CD4-positive, alpha-beta memory T cell (primary cell): Measurements from ENCODE around the gene RAP1A. TPM values are rescaled to one million over a fixed set of nuclear protein-coding genes. Genes with fewer than 3 reads are reported as not detected.

Source experiments
- CTCF ChIA-PET: fragments of 350-600 bp; sonication (Branson Sonifier 250); formaldehyde crosslinking; loops from one replicate; lab custom pipeline; 2021; ENCODE audit warnings: inconsistent platforms; ENCODE audit not compliant: partially characterized antibody; lab: Charles Lee
- POLR2A ChIA-PET: fragments of 350-600 bp; sonication (Branson Sonifier 250); formaldehyde crosslinking; loops from one replicate; lab custom pipeline; 2021; ENCODE audit not compliant: partially characterized antibody; lab: Charles Lee
- DNase-seq, 5 donors: peaks; one replicate each; pipeline versions ENCODE4 v3.0.0 to v3.0.0-alpha.2; 2020 to 2022; ENCODE audit warnings: mixed read lengths in 1 of 5
- H3K27ac ChIP-seq: one replicate; pipeline ENCODE4 v1.7.0; 2013; ENCODE audit warnings: low read depth, low read length
- H3K27me3 ChIP-seq: 2 replicates; pipeline ENCODE4 v1.7.0; 2013; ENCODE audit warnings: mild to moderate bottlenecking, low read length, moderate library complexity; ENCODE audit not compliant: insufficient read depth
- H3K36me3 ChIP-seq: 2 replicates; pipeline ENCODE4 v1.7.0; 2013; ENCODE audit warnings: mild to moderate bottlenecking, low read length, moderate library complexity; ENCODE audit not compliant: insufficient read depth
- H3K4me1 ChIP-seq: 2 replicates; pipeline ENCODE4 v1.7.0; 2013; ENCODE audit warnings: mild to moderate bottlenecking, low read length, moderate library complexity; ENCODE audit not compliant: insufficient read depth
- H3K4me3 ChIP-seq, 2 donors: one replicate each; pipeline ENCODE4 v1.7.0; 2013; ENCODE audit warnings: low read length in 2 of 2, mild to moderate bottlenecking in 1 of 2
- H3K9me3 ChIP-seq, 2 donors: one replicate each; pipeline ENCODE4 v1.7.0; 2013; ENCODE audit warnings: low read length in 2 of 2, control low read depth in 1 of 2; ENCODE audit not compliant: control insufficient read depth in 1 of 2
- H3K27ac Mint-ChIP-seq, 7 donors: one replicate each; pipeline ENCODE4 v1.8.0; 2020 to 2021; ENCODE audit warnings: mixed read lengths in 7 of 7, mild to moderate bottlenecking in 6 of 7, inconsistent platforms in 3 of 7, moderate library complexity in 3 of 7
- H3K27me3 Mint-ChIP-seq, 2 donors: one replicate each; pipeline ENCODE4 v1.8.0; 2020 to 2021; ENCODE audit warnings: mixed read lengths in 2 of 2
- H3K36me3 Mint-ChIP-seq, 2 donors: one replicate each; pipeline ENCODE4 v1.8.0; 2020 to 2021; ENCODE audit warnings: mixed read lengths in 2 of 2, inconsistent platforms in 1 of 2, mild to moderate bottlenecking in 1 of 2
- H3K4me1 Mint-ChIP-seq, 4 donors: one replicate each; pipeline ENCODE4 v1.8.0; 2020 to 2021; ENCODE audit warnings: mixed read lengths in 4 of 4, mild to moderate bottlenecking in 1 of 4
- H3K4me3 Mint-ChIP-seq, 8 donors: one replicate each; pipeline ENCODE4 v1.8.0; 2020 to 2021; ENCODE audit warnings: mixed read lengths in 8 of 8, mild to moderate bottlenecking in 7 of 8, moderate library complexity in 6 of 8, inconsistent platforms in 3 of 8
- H3K9me3 Mint-ChIP-seq, 8 donors: one replicate each; pipeline ENCODE4 v1.8.0; 2020 to 2021; ENCODE audit warnings: mixed read lengths in 8 of 8, mild to moderate bottlenecking in 5 of 8, inconsistent platforms in 3 of 8, moderate library complexity in 1 of 8
- intact Hi-C: fragments of 100-400 bp; cut with micrococcal nuclease; formaldehyde crosslinking; loops from one replicate; pipeline ENCODE4 v1.15.1; 2023
- polyA plus RNA-seq, 2 donors: library from polyadenylated mRNA; unstranded; fragments of 300-500 nt; fragmentation: Illumina TruSeq; gene quantifications; one replicate each; pipeline ENCODE4 v1.2.3, GENCODE V29; 2021
- total RNA-seq, 2 experiments: library from RNA; stranded (reverse); gene quantifications; one replicate each; pipeline ENCODE4 v1.2.3, GENCODE V29; 2021

Gene RAP1A
- total RNA-seq (100 to 1,000 TPM; 130 to 134 TPM), polyA plus RNA-seq (10 to 100 TPM; 67.2 to 85.7 TPM)

DNA sequence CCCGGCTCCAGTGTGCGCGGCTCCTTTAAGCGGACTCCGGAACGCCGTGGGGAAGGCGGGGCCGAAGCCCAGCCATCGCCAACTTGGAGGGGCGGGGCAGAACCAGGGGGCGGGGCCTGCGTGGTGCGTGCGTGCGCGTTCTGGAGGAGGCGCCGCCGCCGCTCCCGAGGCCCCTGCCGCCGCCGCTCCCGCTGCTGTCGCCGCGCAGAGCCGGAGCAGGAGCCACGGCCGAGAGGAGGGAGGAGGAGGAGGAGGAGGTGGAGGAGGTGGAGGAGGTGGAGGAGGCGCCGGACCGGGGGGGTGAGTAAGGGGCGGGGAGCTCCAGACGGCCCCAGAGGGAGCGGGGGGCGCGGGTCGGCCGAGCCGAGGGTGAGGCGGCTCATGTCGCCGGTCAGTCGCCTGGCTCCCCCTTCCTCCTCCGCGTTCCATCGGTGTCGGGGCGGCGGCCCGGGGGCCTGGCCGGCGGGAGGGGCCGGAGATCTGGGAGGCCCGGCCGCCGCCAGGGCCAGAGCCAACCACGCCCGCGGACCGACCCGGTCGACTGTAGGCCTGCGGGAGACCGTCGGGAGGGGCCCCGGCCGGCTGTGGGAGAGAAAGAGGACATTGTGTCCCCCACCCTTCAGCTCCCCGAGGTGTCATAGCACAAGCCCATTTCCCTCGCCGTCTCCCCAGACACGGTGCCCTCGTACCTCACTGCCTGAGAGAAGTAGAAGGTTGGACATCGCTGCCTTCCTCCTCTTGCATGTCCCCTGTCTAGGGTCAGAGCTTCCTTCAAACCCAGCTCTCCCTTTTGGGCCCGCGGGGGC lies at the start of gene RAP1A:
Gene RAP1A (plus strand): TSS at position 155 of the 806 bp plus-strand sequence. CDS start 71,572 bp downstream, outside the sequence.
- no peaks in the 10 kb centered on the region for H3K27me3 ChIP-seq
- H3K4me1 Mint-ChIP-seq = peaks cover 59 to 83% (median 71%) of the 10 kb centered on the region in 4 donors
- H3K4me1 ChIP-seq = peaks cover 81% of the 10 kb centered on the region
- peak within 1 kb of the TSS; percentile 79 to 90 for H3K4me3 ChIP-seq
- H3K4me3 Mint-ChIP-seq = peak within 1 kb of the TSS; percentile 95 to 100 (median 98)
- no peaks in the 10 kb centered on the region for H3K27me3 Mint-ChIP-seq
- intact Hi-C loops = loop anchor here (1.0 to 10.0 kb wide), 9 partner anchors 16 to 395 kb away; partner anchors contain the start of genes ADORA3, ATP5PB, CHI3L2 and DDX20
- ChIA-PET POLR2A (interaction anchor here (0.6 to 10.8 kb wide), 24 partner anchors 9 to 171 kb away, joined by 3 to 244 read pairs (median 6); partner anchors contain the start of gene WDR77), CTCF (interaction anchor here (1.3 to 7.3 kb wide), 4 partner anchors 9 to 112 kb away, joined by 3 to 44 read pairs (median 8); no protein-coding TSS in a partner anchor)
- peaks cover 4 to 16% of the 10 kb centered on the region in 2 donors for H3K36me3 Mint-ChIP-seq
- peak; percentile 88 to 91 (median 88) for DNase-seq
- H3K36me3 ChIP-seq = no peaks in the 10 kb centered on the region
- H3K27ac Mint-ChIP-seq = peak within 1 kb of the TSS; percentile 93 to 98 (median 97)
- no peaks in the 10 kb centered on the region for H3K9me3 ChIP-seq
- H3K9me3 Mint-ChIP-seq = no peaks in the 10 kb centered on the region
- H3K27ac ChIP-seq = peak within 1 kb of the TSS; percentile 84

DNA sequence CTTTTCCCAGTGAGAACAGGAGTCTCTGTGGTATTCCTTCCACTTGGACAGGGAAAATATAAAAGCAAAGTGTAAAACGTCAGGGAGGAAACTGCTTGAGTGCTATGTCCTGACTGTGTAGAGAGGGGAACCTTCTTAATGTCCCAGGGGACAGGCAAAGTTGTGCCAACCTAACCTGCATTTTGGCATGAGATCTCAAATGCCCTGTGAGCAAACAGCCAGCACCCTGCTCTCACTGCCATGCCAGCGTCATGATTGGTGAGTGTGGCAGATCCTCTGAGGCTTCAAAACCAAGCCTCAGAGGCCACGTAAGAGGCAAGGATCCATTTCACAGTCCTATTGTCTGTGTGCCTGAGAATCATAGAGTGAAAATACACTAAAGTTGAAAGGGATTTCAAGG lies 49.7 kb upstream of the RAP1A start:
- CTCF ChIA-PET = interaction anchor here (1.8 to 2.9 kb wide), 2 partner anchors 12 to 62 kb away, joined by 6 to 11 read pairs; no protein-coding TSS in a partner anchor
- H3K4me1 Mint-ChIP-seq = peaks cover 7 to 10% (median 8%) of the 10 kb centered on the region in 4 donors
- no peaks in the 10 kb centered on the region for H3K36me3 Mint-ChIP-seq
- Histone ChIP-seq H3K27me3 (no peaks in the 10 kb centered on the region), H3K4me3 (no peak overlapping the region), H3K36me3 (no peaks in the 10 kb centered on the region), H3K27ac (no peak overlapping the region), H3K4me1 (peaks cover 6% of the 10 kb centered on the region), H3K9me3 (no peaks in the 10 kb centered on the region)
- H3K9me3 Mint-ChIP-seq = no peaks in the 10 kb centered on the region
- H3K27me3 Mint-ChIP-seq = no peaks in the 10 kb centered on the region
- H3K27ac Mint-ChIP-seq = peak overlapping the region in 1 of 7 donors; percentile 12
- POLR2A ChIA-PET = interaction anchor here (0.6 kb wide), 1 partner anchor 57 kb away, joined by 3 read pairs; no protein-coding TSS in a partner anchor
- H3K4me3 Mint-ChIP-seq = no peak overlapping the region
- no peak for DNase-seq
- intact Hi-C loops = loop anchor here (5.0 to 10.0 kb wide), 2 partner anchors 55 to 87 kb away; no protein-coding TSS in a partner anchor

DNA sequence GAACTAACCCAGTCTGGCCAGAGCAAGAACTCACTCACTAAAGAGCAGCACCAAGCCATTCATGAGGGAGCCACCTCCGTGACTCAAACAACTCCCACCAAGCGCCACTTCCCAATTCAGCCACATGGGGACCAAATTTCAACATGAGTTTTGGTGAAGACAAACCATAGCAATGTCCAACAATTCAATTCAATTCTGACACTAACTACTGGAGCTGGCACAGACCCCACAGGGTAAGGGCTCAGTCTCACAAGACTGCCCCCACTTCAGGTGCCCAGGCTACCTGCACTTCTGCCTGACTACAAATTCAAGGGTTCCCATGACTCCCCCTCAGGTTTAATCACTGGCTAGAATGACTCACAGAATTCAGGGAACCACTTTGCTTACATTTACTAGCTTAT lies 48.8 kb upstream of the RAP1A start:
- Histone ChIP-seq H3K27ac (no peak overlapping the region), H3K27me3 (no peaks in the 10 kb centered on the region), H3K9me3 (no peaks in the 10 kb centered on the region), H3K36me3 (no peaks in the 10 kb centered on the region), H3K4me1 (peaks cover 6% of the 10 kb centered on the region), H3K4me3 (no peak overlapping the region)
- DNase-seq = peak; percentile 18 to 47 (median 34)
- intact Hi-C loops = loop anchor here (5.0 to 10.0 kb wide), 2 partner anchors 54 to 87 kb away; no protein-coding TSS in a partner anchor
- no peaks in the 10 kb centered on the region for H3K36me3 Mint-ChIP-seq
- H3K9me3 Mint-ChIP-seq = no peaks in the 10 kb centered on the region
- H3K4me3 Mint-ChIP-seq = peak overlapping the region in 1 of 8 donors; percentile 3
- H3K4me1 Mint-ChIP-seq = peaks cover 7 to 10% (median 8%) of the 10 kb centered on the region in 4 donors
- CTCF ChIA-PET = interaction anchor here (0.7 to 3.1 kb wide), 10 partner anchors 8 to 78 kb away, joined by 3 to 19 read pairs (median 5); no protein-coding TSS in a partner anchor
- no peak overlapping the region for H3K27ac Mint-ChIP-seq
- POLR2A ChIA-PET = interaction anchor here (0.8 to 1.7 kb wide), 4 partner anchors 12 to 62 kb away, joined by 4 to 5 read pairs (median 5); no protein-coding TSS in a partner anchor
- no peaks in the 10 kb centered on the region for H3K27me3 Mint-ChIP-seq

DNA sequence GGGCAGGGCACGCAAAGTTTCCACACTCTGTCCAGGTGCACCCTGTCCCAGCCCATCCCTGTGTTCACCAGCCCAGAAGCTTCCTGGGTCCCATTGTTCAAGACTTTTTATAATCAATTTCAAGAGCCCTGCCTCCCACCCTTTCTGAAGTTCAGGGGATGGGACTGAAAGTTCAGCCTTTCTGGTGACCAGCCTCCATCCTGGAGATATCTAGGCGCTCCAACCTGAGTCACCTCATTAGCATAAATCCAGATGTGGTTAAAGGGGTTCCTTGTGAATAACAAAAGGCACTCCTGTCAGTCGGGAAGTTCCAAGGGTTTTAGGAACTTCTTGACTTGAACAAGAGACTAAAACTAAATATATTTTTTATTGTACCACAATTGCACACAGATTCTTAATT lies 48.4 kb upstream of the RAP1A start:
- intact Hi-C loops = loop anchor here (5.0 to 10.0 kb wide), 2 partner anchors 54 to 86 kb away; no protein-coding TSS in a partner anchor
- H3K4me3 Mint-ChIP-seq = peak overlapping the region in 1 of 8 donors; percentile 3

DNA sequence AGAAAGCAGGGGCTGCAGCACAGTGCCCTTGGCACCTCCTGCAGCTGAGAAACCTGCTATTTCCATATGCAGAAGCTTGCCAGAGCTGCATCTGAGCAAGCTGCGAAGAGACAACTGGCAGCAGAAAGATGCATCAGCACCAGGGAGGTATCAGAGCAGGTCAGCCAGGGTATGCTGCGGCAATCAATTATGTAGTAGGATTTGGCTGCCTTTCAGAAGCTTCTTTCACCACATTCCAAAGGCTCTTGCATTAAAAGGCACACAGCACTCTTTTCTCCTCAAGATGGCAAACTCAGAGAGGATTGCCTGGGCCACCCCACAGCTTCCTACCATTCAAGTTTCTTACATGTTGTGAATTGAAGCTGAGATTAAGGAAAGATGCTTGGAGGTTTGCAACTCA lies 47.6 kb upstream of the RAP1A start:
- ChIA-PET CTCF (interaction anchor here (0.8 to 3.1 kb wide), 11 partner anchors 10 to 143 kb away, joined by 3 to 19 read pairs (median 5); no protein-coding TSS in a partner anchor), POLR2A (interaction anchor here (1.0 to 1.7 kb wide), 4 partner anchors 21 to 63 kb away, joined by 3 to 5 read pairs (median 5); no protein-coding TSS in a partner anchor)
- Histone ChIP-seq H3K4me1 (peaks cover 6% of the 10 kb centered on the region), H3K27me3 (no peaks in the 10 kb centered on the region), H3K36me3 (no peaks in the 10 kb centered on the region), H3K27ac (no peak overlapping the region), H3K9me3 (no peaks in the 10 kb centered on the region), H3K4me3 (no peak overlapping the region)
- H3K9me3 Mint-ChIP-seq = no peaks in the 10 kb centered on the region
- intact Hi-C loops = loop anchor here (5.0 to 10.0 kb wide), 2 partner anchors 53 to 85 kb away; no protein-coding TSS in a partner anchor
- peak overlapping the region in 1 of 7 donors; percentile 10 for H3K27ac Mint-ChIP-seq
- H3K4me3 Mint-ChIP-seq = no peak overlapping the region
- H3K27me3 Mint-ChIP-seq = no peaks in the 10 kb centered on the region
- peaks cover 7 to 10% (median 8%) of the 10 kb centered on the region in 4 donors for H3K4me1 Mint-ChIP-seq
- no peaks in the 10 kb centered on the region for H3K36me3 Mint-ChIP-seq
- no peak for DNase-seq

More for the DNA sequence above, 48.4 kb upstream of the RAP1A start:
- ChIA-PET POLR2A (interaction anchor here (0.8 to 1.7 kb wide), 5 partner anchors 11 to 63 kb away, joined by 3 to 5 read pairs (median 5); no protein-coding TSS in a partner anchor), CTCF (interaction anchor here (0.7 to 3.1 kb wide), 14 partner anchors 8 to 143 kb away, joined by 3 to 19 read pairs (median 4); no protein-coding TSS in a partner anchor)
- Histone ChIP-seq H3K27ac (no peak overlapping the region), H3K36me3 (no peaks in the 10 kb centered on the region), H3K4me3 (no peak overlapping the region), H3K9me3 (no peaks in the 10 kb centered on the region), H3K27me3 (no peaks in the 10 kb centered on the region), H3K4me1 (peaks cover 6% of the 10 kb centered on the region)
- H3K4me1 Mint-ChIP-seq = peaks cover 7 to 10% (median 8%) of the 10 kb centered on the region in 4 donors
- H3K36me3 Mint-ChIP-seq = no peaks in the 10 kb centered on the region
- no peaks in the 10 kb centered on the region for H3K27me3 Mint-ChIP-seq
- no peak for DNase-seq
- no peaks in the 10 kb centered on the region for H3K9me3 Mint-ChIP-seq
- no peak overlapping the region for H3K27ac Mint-ChIP-seq

DNA sequence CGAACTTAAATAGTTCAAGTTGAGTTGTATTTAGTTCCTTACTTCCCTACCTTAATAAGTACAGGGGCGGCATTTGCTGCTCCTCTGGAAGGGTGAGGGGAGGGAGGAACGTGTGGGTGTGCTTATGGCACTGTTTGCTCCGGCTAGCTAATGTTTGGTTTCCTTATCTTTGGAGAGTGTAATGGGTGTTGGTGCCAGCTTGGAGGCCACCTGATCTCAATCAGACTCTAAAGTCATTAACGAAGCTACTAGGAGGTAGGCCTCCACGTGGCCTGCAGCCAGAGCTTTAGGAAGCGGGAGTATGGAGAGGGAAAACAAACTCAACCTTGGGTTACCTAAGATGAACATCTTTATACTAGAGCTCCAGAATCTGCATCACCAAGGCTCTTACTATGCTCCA lies 43.0 kb upstream of the RAP1A start:
- H3K9me3 Mint-ChIP-seq = no peaks in the 10 kb centered on the region
- Histone ChIP-seq H3K36me3 (no peaks in the 10 kb centered on the region), H3K4me1 (no peaks in the 10 kb centered on the region), H3K27ac (no peak overlapping the region), H3K9me3 (no peaks in the 10 kb centered on the region), H3K27me3 (no peaks in the 10 kb centered on the region), H3K4me3 (no peak overlapping the region)
- peaks cover 0 to 5% (median 2%) of the 10 kb centered on the region in 4 donors for H3K4me1 Mint-ChIP-seq
- ChIA-PET CTCF (no interaction called here), POLR2A (no interaction called here)
- H3K27me3 Mint-ChIP-seq = no peaks in the 10 kb centered on the region
- no peak overlapping the region for H3K27ac Mint-ChIP-seq
- no peak for DNase-seq
- no peaks in the 10 kb centered on the region for H3K36me3 Mint-ChIP-seq
- intact Hi-C loops = loop anchor here (10.0 kb wide), 1 partner anchor 48 kb away; no protein-coding TSS in a partner anchor
- H3K4me3 Mint-ChIP-seq = no peak overlapping the region
